A549 (cell line): ENCODE data around the gene DELE1. TPM values are rescaled to one million over a fixed set of nuclear protein-coding genes. Genes with fewer than 3 reads are reported as not detected.
A peak's percentile ranks its signal among the peaks of the same experiment; 100 is the strongest.

ENCODE experiments used
- ATAC-seq, 2 experiments: fragments of 200-7000 bp in 1 of 2; fragments of >200 bp in 1 of 2; cut with Nextera tagmentation in 1 of 2; cut with Tn5 transposase in 1 of 2; 3 replicates each; pipeline versions ENCODE4 v1.8.0 to v1.9.1; 2018 to 2020; ENCODE audit warnings: mild to moderate bottlenecking in 1 of 2, moderate library complexity in 1 of 2
- CTCF ChIA-PET: fragments of 300-600 bp; sonication (Branson Sonifier 250); formaldehyde crosslinking; extraction: SDS; loops from one replicate; lab custom pipeline; 2021; ENCODE audit warnings: antibody characterized with exemption, inconsistent platforms; lab: Yijun Ruan, JAX
- POLR2A ChIA-PET: fragments of 350-600 bp; formaldehyde crosslinking; extraction: SDS; loops from one replicate; lab custom pipeline; 2021; ENCODE audit warnings: antibody characterized with exemption, inconsistent platforms; lab: Yijun Ruan, JAX
- DNase-seq, 2 experiments: peaks; one replicate each; pipeline versions ENCODE4 v3.0.0 to v3.0.0-alpha.2; 2011 to 2016; ENCODE audit warnings: low read depth in 1 of 2, low spot score in 1 of 2
- FAIRE-seq: peaks from 2 replicates; lab custom pipeline; 2011; peaks lifted over from hg19 to GRCh38; lab: Jason Lieb, UNC
- H3K27ac ChIP-seq, 2 experiments: fragments of >200 bp; sonication (Bioruptor Twin); formaldehyde crosslinking; 3 replicates each; pipeline ENCODE4 v1.5.1; 2016 to 2017
- H3K4me1 ChIP-seq: fragments of >200 bp; sonication (Bioruptor Twin); formaldehyde crosslinking; 3 replicates; pipeline ENCODE4 v1.6.1; 2016
- H3K4me2 ChIP-seq: fragments of >200 bp; sonication (Bioruptor Twin); formaldehyde crosslinking; 3 replicates; pipeline ENCODE4 v1.6.1; 2016
- H3K4me3 ChIP-seq: fragments of >200 bp; sonication (Bioruptor Twin); formaldehyde crosslinking; 3 replicates; pipeline ENCODE4 v1.5.1; 2016
- H3K9me3 ChIP-seq: fragments of >200 bp; sonication (Bioruptor Twin); formaldehyde crosslinking; 3 replicates; pipeline ENCODE4 v1.6.1; 2016
- CHD4 ChIP-seq: fragments of 200-600 bp; sonication (generic); IDR thresholded peaks from 2 replicates; pipeline ENCODE4 v1.6.1; 2016; ENCODE audit warnings: antibody characterized with exemption, mild to moderate bottlenecking, borderline replicate concordance
- ELK1 ChIP-seq: fragments of 150-350 bp; IDR thresholded peaks from 2 replicates; pipeline ENCODE4 v1.6.1; 2014; ENCODE audit warnings: low read depth, mild to moderate bottlenecking, low read length
- FOSL2 ChIP-seq, 2 experiments: fragments of 450-650 bp in 1 of 2; fragments of >200 bp in 1 of 2; sonication (Bioruptor Twin) in 1 of 2; formaldehyde crosslinking; IDR thresholded peaks; 2 replicates each; pipeline versions ENCODE4 v1.5.0 to v1.6.1; 2016 to 2020; ENCODE audit warnings: mild to moderate bottlenecking in 1 of 2, moderate library complexity in 1 of 2
- HES2 ChIP-seq: fragments of >200 bp; sonication (Bioruptor Twin); formaldehyde crosslinking; IDR thresholded peaks from 2 replicates; pipeline ENCODE4 v1.6.1; 2016
- HOXA7 ChIP-seq: fragments of 250-450 bp; sonication (Bioruptor Pico); IDR thresholded peaks from 2 replicates; pipeline ENCODE4 v1.5.0; 2020; ENCODE audit warnings: mild to moderate bottlenecking, moderate library complexity
- JUN ChIP-seq, 2 experiments: fragments of >200 bp; sonication (Bioruptor Twin); formaldehyde crosslinking; IDR thresholded peaks; 2 replicates in 1 of 2; 3 replicates in 1 of 2; pipeline ENCODE4 v1.6.1; 2016 to 2017
- KDM1A ChIP-seq: fragments of 200-600 bp; sonication (generic); IDR thresholded peaks from 2 replicates; pipeline ENCODE4 v1.6.1; 2016; ENCODE audit warnings: low read depth, mild to moderate bottlenecking
- MAX ChIP-seq: IDR thresholded peaks from 2 replicates; pipeline ENCODE4 v1.6.1; 2012
- PBX3 ChIP-seq: IDR thresholded peaks from 2 replicates; pipeline ENCODE4 v1.6.1; 2012
- RAD21 ChIP-seq, 2 experiments: fragments of >200 bp in 1 of 2; sonication (Bioruptor Twin) in 1 of 2; formaldehyde crosslinking in 1 of 2; IDR thresholded peaks in 1 of 2; conservative IDR thresholded peaks in 1 of 2; 2 replicates in 1 of 2; 3 replicates in 1 of 2; pipeline ENCODE4 v1.6.1; 2012 to 2018; ENCODE audit warnings: inconsistent platforms in 1 of 2
- RARB ChIP-seq: fragments of 250-450 bp; sonication (Bioruptor Pico); IDR thresholded peaks from 2 replicates; pipeline ENCODE4 v1.8.0; 2021; ENCODE audit warnings: mild to moderate bottlenecking, moderate library complexity
- TFCP2L1 ChIP-seq: fragments of 250-450 bp; sonication (Bioruptor Pico); IDR thresholded peaks from 2 replicates; pipeline ENCODE4 v1.5.0; 2021; ENCODE audit warnings: mild to moderate bottlenecking
- TP53 ChIP-seq: fragments of 250-450 bp; sonication (Bioruptor Pico); IDR thresholded peaks from 2 replicates; pipeline ENCODE4 v1.5.0; 2021; ENCODE audit warnings: mild to moderate bottlenecking, moderate library complexity
- USF2 ChIP-seq: fragments of 450-650 bp; IDR thresholded peaks from 2 replicates; pipeline ENCODE4 v1.6.1; 2014; ENCODE audit warnings: antibody characterized with exemption
- ZC3H11A ChIP-seq: fragments of 450-650 bp; IDR thresholded peaks from 2 replicates; pipeline ENCODE4 v1.6.1; 2014; ENCODE audit warnings: antibody characterized with exemption, mild to moderate bottlenecking
- WGBS: methylation state at CpG from one replicate; pipeline ENCODE4 v1.1.6; 2017; ENCODE audit errors: missing lambda C conversion rate; 5-methylcytosine and 5-hydroxymethylcytosine counted together
- polyA plus RNA-seq, 4 experiments: library from polyadenylated mRNA; depleted of rRNA in 3 of 4; stranded (reverse); fragments of >200 nt; fragmentation: RNase III in 1 of 4; extraction: RNeasy Plus Mini Kit Qiagen cat#74134 plus additional on column Dnase treatment in 1 of 4; gene quantifications; 2 replicates in 3 of 4; 3 replicates in 1 of 4; pipeline ENCODE4 v1.2.3, GENCODE V29; 2011 to 2017
- TF ChIP-seq, protein P1 (sequence below): fragments of 200-600 bp; sonication (generic); IDR thresholded peaks from 2 replicates; pipeline ENCODE4 v1.6.1; 2016; ENCODE audit warnings: antibody characterized with exemption, mild to moderate bottlenecking, moderate library complexity

DELE1 gene
- polyA plus RNA-seq, 2 of the 4 experiments (the other 2 are of a cell fraction) = 41.2 to 60.1 TPM

GRCh38 chr5:141968914-141969608 lies 45.4 kb downstream of the DELE1 start, which contains the start of gene RNF14 (continued):
- TF ChIP-seq ELK1 (no peak), PBX3 (peak; percentile 69; the same call in 1 of the 2 replicates), HOXA7 (no peak), CHD4 (no peak)
- TF ChIP-seq, all 56 proteins: peak for 12

DNA sequence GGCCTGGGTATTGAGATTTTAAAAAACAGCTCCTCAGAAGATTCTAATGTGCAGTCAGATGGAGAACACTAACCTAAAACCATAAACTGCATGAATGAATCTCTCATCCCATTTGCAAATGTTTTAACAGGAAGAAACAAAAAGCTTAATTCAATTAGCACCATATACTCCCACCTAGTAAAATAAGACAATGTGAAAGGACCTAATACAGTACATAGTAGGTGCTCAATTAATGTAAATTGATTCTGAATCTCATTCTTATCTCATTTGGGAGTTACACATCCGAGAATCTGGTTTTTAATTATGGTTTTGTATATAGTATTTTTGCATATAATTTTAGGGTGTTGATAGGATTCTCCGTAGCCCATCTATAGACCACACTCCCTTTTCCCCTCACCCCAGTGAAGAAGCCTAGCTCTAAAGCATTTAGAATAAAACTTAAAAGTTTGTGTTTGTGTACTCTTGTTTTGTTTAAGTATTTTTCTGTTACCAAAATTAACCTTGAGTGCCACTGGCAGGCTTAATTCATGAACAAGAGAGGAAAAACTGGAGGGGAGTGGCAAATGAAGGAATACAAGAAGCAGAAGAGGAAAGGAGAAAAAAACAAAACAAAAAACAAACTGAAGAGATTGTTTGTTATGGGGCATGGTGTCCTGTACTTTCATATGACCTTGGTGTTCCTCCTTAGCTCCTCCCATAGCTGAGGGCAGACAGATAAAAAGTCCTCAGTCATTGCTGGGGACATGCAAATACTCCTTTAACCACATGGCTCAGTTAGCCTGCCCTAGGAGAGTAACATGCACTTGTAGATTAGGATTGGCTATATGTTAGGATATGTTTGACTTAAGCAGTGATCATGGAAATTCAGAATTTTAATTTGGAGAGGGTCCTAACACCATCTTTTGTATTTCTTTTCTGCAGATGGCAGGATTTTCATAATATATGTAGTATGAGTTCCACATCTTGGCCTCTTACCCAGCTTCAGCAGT lies 46.4 kb downstream of the DELE1 start:
- no peak for FAIRE-seq
- 28% methylated on average over 2 of the region's 2 CpGs for WGBS
- H3K4me3 ChIP-seq = peak overlapping the region; percentile 85
- H3K4me1 ChIP-seq = peaks cover 25% of the 10 kb centered on the region
- peak; percentile 53 to 55 for DNase-seq
- H3K27ac ChIP-seq = peak overlapping the region; percentile 94 to 96
- ChIA-PET CTCF (interaction anchor here (0.8 to 17.2 kb wide), 30 partner anchors 8 to 305 kb away, joined by 3 to 325 read pairs (median 5); partner anchors contain the start of genes GNPDA1 and PCDH12), POLR2A (interaction anchor here (0.6 to 2.3 kb wide), 13 partner anchors 9 to 1323 kb away, joined by 3 to 19 read pairs (median 5); partner anchors contain the start of genes DELE1, GNPDA1, IK and NDUFA2)
- peak overlapping the region; percentile 94 for H3K4me2 ChIP-seq
- TF ChIP-seq FOSL2 (IDR thresholded peaks at IDR 0.05) (no peak), FOSL2 (CRISPR knock-in tag; IDR thresholded peaks at IDR 0.05) (no peak), HES2 (no peak), USF2 (no peak), HOXA7 (0 out of 2 replicates have a peak, but pooled peaks have one; percentile 64)
- H3K9me3 ChIP-seq = no peaks in the 10 kb centered on the region
- ATAC-seq = peak; percentile 21 to 33; a peak in 3 of 6 replicates

GRCh38 chr5:141973871-141974595 lies 50.4 kb downstream of the DELE1 start:
- ATAC-seq (no peak), FAIRE-seq (no peak), DNase-seq (no peak)
- TF ChIP-seq MAX = no peak
- TF ChIP-seq KDM1A = no peak
- TF ChIP-seq JUN (IDR thresholded peaks at IDR 0.05) = no peak
- TF ChIP-seq RARB (CRISPR knock-in tag) = no peak
- TF ChIP-seq TFCP2L1 = no peak
- TF ChIP-seq, protein P1, sequence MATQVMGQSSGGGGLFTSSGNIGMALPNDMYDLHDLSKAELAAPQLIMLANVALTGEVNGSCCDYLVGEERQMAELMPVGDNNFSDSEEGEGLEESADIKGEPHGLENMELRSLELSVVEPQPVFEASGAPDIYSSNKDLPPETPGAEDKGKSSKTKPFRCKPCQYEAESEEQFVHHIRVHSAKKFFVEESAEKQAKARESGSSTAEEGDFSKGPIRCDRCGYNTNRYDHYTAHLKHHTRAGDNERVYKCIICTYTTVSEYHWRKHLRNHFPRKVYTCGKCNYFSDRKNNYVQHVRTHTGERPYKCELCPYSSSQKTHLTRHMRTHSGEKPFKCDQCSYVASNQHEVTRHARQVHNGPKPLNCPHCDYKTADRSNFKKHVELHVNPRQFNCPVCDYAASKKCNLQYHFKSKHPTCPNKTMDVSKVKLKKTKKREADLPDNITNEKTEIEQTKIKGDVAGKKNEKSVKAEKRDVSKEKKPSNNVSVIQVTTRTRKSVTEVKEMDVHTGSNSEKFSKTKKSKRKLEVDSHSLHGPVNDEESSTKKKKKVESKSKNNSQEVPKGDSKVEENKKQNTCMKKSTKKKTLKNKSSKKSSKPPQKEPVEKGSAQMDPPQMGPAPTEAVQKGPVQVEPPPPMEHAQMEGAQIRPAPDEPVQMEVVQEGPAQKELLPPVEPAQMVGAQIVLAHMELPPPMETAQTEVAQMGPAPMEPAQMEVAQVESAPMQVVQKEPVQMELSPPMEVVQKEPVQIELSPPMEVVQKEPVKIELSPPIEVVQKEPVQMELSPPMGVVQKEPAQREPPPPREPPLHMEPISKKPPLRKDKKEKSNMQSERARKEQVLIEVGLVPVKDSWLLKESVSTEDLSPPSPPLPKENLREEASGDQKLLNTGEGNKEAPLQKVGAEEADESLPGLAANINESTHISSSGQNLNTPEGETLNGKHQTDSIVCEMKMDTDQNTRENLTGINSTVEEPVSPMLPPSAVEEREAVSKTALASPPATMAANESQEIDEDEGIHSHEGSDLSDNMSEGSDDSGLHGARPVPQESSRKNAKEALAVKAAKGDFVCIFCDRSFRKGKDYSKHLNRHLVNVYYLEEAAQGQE = no peak
- no peak for TF ChIP-seq TP53 (CRISPR knock-in tag)
- no peak for TF ChIP-seq ZC3H11A
- TF ChIP-seq PBX3 = no peak
- no peak for TF ChIP-seq RAD21 (conservative IDR thresholded peaks at IDR 0.05 in 1 of 2, IDR thresholded peaks at IDR 0.05 in 1 of 2)
- CTCF ChIA-PET = interaction anchor here (0.6 to 1.1 kb wide), 2 partner anchors 282 to 313 kb away, joined by 3 to 4 read pairs; no protein-coding TSS in a partner anchor
- Histone ChIP-seq H3K9me3 (no peaks in the 10 kb centered on the region), H3K4me2 (peak overlapping the region; percentile 18; the same call in 1 of the 3 replicates), H3K27ac (no peak overlapping the region), H3K4me3 (no peak overlapping the region), H3K4me1 (peaks cover 20% of the 10 kb centered on the region)
- POLR2A ChIA-PET = no interaction called here
- WGBS = 30% methylated on average over 1 of the region's 1 CpG
